ENCODE measurements around the gene RASAL1. TPM values are rescaled to one million over a fixed set of nuclear protein-coding genes. Genes with fewer than 3 reads are reported as not detected.

The RASAL1 gene
- polyA plus RNA-seq, 1 of the 3 experiments (the other 2 are of a cell fraction) = not detected

DNA sequence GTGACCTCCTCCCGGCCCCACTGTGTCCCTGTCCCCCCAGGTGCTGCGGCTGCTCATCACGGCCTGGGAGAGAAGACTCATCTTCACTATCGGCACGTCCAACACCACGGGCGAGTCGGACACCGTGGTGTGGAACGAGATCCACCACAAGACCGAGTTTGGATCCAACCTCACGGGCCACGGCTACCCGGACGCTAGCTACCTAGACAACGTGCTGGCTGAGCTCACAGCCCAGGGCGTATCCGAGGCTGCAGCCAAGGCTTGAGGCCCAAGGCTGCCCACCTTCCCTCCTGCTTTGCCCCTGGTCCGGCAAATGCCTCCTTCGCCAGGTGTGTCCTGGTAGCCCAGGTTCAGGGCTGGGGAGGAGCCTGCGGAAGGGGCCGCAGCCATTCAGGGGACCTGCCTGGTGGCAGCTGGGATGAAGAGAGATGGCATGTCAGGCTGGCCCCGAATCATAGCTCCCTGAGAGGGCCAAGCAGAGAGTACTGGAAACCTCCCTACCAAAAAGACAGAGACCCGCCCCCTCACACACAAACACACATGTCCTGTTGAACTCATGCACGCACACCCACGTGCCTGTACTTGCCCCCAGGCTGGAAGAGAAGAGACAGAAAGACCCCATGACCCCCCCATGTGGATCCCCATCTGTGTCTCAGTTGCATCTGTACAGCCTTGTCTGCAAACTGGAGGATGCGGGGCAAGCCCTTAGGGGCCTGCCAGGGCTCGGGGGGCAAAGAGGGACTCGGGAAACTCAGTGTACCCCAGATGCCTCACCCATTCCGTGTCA lies 38.7 kb downstream of the RASAL1 start:
- H3K27me3 ChIP-seq (ENCODE audit: insufficient read depth) = no peaks in the 10 kb centered on the region
- H4K20me1 ChIP-seq (ENCODE audit: insufficient read depth) = no peaks in the 10 kb centered on the region
- no peaks in the 10 kb centered on the region for H3K9me2 ChIP-seq
- H3K4me1 ChIP-seq (ENCODE audit: control insufficient read depth in 1 of 2, insufficient read depth in 2 of 2, low read depth in 1 of 2, low read length in 1 of 2) = peaks cover 0 to 14% of the 10 kb centered on the region in 2 experiments; a peak in 1 of 4 replicates
- TF ChIP-seq, protein P1, sequence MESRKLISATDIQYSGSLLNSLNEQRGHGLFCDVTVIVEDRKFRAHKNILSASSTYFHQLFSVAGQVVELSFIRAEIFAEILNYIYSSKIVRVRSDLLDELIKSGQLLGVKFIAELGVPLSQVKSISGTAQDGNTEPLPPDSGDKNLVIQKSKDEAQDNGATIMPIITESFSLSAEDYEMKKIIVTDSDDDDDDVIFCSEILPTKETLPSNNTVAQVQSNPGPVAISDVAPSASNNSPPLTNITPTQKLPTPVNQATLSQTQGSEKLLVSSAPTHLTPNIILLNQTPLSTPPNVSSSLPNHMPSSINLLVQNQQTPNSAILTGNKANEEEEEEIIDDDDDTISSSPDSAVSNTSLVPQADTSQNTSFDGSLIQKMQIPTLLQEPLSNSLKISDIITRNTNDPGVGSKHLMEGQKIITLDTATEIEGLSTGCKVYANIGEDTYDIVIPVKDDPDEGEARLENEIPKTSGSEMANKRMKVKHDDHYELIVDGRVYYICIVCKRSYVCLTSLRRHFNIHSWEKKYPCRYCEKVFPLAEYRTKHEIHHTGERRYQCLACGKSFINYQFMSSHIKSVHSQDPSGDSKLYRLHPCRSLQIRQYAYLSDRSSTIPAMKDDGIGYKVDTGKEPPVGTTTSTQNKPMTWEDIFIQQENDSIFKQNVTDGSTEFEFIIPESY (IDR thresholded peaks at IDR 0.05; ENCODE audit: borderline replicate concordance, low read depth) = no peak
- TF ChIP-seq POLR2AphosphoS5 (IDR thresholded peaks at IDR 0.05; ENCODE audit: low read depth, low read length) (no peak), MAX (IDR thresholded peaks at IDR 0.05; ENCODE audit: low read depth) (no peak), GABPA (IDR thresholded peaks at IDR 0.05; ENCODE audit: low read depth) (no peak), USF2 (IDR thresholded peaks at IDR 0.05; ENCODE audit: borderline replicate concordance, low read depth, low read length) (no peak), YY1 (IDR thresholded peaks at IDR 0.05; ENCODE audit: low read depth) (no peak), ELF1 (IDR thresholded peaks at IDR 0.05) (no peak), JUND (IDR thresholded peaks at IDR 0.05) (no peak), NRF1 (IDR thresholded peaks at IDR 0.05; ENCODE audit: low read depth, low read length) (no peak), FOXJ3 (CRISPR knock-in tag; IDR thresholded peaks at IDR 0.05) (no peak)
- POLR2A ChIA-PET = no interaction called here
- no peaks in the 10 kb centered on the region for H3F3A ChIP-seq (replicated peaks; ENCODE audit: insufficient read depth)
- no peak overlapping the region for H2AFZ ChIP-seq (ENCODE audit: low read depth)
- CTCF ChIA-PET = interaction anchor here (1.0 to 5.3 kb wide), 17 partner anchors 13 to 237 kb away, joined by 3 to 38 read pairs (median 7); partner anchors contain the start of gene RASAL1
- no peak for DNase-seq
- H3K4me3 ChIP-seq (ENCODE audit: low read depth in 2 of 2, low read length in 1 of 2) = no peak overlapping the region
- 63% methylated on average over 13 of the region's 30 CpGs for WGBS (ENCODE audit: low lambda C conversion rate)
- no peaks in the 10 kb centered on the region for H3K36me3 ChIP-seq (replicated peaks in 1 of 2; ENCODE audit: control insufficient read depth in 1 of 2, insufficient read depth in 2 of 2, low read length in 1 of 2)
- peak overlapping the region in 1 of 2 experiments; percentile 60; a peak in 2 of 4 replicates for H3K27ac ChIP-seq (ENCODE audit: low read depth in 2 of 2, low read length in 1 of 2)
- H3K9me3 ChIP-seq = no peaks in the 10 kb centered on the region
- H3K79me2 ChIP-seq (ENCODE audit: insufficient read depth) = no peaks in the 10 kb centered on the region
- no peak overlapping the region for H3K9ac ChIP-seq
- H3K4me2 ChIP-seq = no peak overlapping the region

GRCh38 chr12:113095405-113095804 lies 40.2 kb downstream of the RASAL1 start:
- no peaks in the 10 kb centered on the region for H3K27me3 ChIP-seq (ENCODE audit: insufficient read depth)
- WGBS (ENCODE audit: low lambda C conversion rate) = 49% methylated on average over 6 of the region's 6 CpGs
- POLR2A ChIA-PET = interaction anchor here (0.6 kb wide), 1 partner anchor 72 kb away, joined by 3 read pairs; no protein-coding TSS in a partner anchor

More at GRCh38 chr12:113095405-113095804, 40.2 kb downstream of the RASAL1 start:
- Histone ChIP-seq H3K79me2 (ENCODE audit: insufficient read depth) (no peaks in the 10 kb centered on the region), H3K27ac (ENCODE audit: low read depth in 2 of 2, low read length in 1 of 2) (no peak overlapping the region), H4K20me1 (ENCODE audit: insufficient read depth) (no peaks in the 10 kb centered on the region), H3K4me3 (ENCODE audit: low read depth in 2 of 2, low read length in 1 of 2) (no peak overlapping the region), H2AFZ (ENCODE audit: low read depth) (no peak overlapping the region), H3K36me3 (replicated peaks in 1 of 2; ENCODE audit: control insufficient read depth in 1 of 2, insufficient read depth in 2 of 2, low read length in 1 of 2) (no peaks in the 10 kb centered on the region), H3K9me2 (no peaks in the 10 kb centered on the region), H3F3A (replicated peaks; ENCODE audit: insufficient read depth) (no peaks in the 10 kb centered on the region), H3K9ac (no peak overlapping the region), H3K4me2 (no peak overlapping the region), H3K4me1 (ENCODE audit: control insufficient read depth in 1 of 2, insufficient read depth in 2 of 2, low read depth in 1 of 2, low read length in 1 of 2) (peaks cover 0 to 14% of the 10 kb centered on the region in 2 experiments; a peak in 1 of 4 replicates), H3K9me3 (no peaks in the 10 kb centered on the region)
- TF ChIP-seq RCOR1 (IDR thresholded peaks at IDR 0.05; ENCODE audit: low read length) (no peak), GABPA (IDR thresholded peaks at IDR 0.05; ENCODE audit: low read depth) (no peak), RXRA (IDR thresholded peaks at IDR 0.05; ENCODE audit: borderline replicate concordance, low read depth) (no peak), FOSL2 (IDR thresholded peaks at IDR 0.05; ENCODE audit: borderline replicate concordance, low read depth) (no peak), TAF1 (IDR thresholded peaks at IDR 0.05; ENCODE audit: borderline replicate concordance, low read depth, low read length) (no peak), TCF12 (IDR thresholded peaks at IDR 0.05) (no peak), POLR2AphosphoS5 (IDR thresholded peaks at IDR 0.05; ENCODE audit: low read depth, low read length) (no peak)
- CTCF ChIA-PET = interaction anchor here (5.3 kb wide), 1 partner anchor 47 kb away, joined by 38 read pairs; no protein-coding TSS in a partner anchor
- no peak for DNase-seq
